ENCODE measurements around the gene HOXC5.

Gene HOXC5

GRCh38 chr12:54033980-54034784 lies 1.3 kb downstream of the HOXC5 start:
- peaks cover 14% of the 10 kb centered on the region for H3K27me3 ChIP-seq (ENCODE audit: control insufficient read depth, insufficient read depth, low read length)
- TF ChIP-seq, protein P1, sequence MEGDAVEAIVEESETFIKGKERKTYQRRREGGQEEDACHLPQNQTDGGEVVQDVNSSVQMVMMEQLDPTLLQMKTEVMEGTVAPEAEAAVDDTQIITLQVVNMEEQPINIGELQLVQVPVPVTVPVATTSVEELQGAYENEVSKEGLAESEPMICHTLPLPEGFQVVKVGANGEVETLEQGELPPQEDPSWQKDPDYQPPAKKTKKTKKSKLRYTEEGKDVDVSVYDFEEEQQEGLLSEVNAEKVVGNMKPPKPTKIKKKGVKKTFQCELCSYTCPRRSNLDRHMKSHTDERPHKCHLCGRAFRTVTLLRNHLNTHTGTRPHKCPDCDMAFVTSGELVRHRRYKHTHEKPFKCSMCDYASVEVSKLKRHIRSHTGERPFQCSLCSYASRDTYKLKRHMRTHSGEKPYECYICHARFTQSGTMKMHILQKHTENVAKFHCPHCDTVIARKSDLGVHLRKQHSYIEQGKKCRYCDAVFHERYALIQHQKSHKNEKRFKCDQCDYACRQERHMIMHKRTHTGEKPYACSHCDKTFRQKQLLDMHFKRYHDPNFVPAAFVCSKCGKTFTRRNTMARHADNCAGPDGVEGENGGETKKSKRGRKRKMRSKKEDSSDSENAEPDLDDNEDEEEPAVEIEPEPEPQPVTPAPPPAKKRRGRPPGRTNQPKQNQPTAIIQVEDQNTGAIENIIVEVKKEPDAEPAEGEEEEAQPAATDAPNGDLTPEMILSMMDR (IDR thresholded peaks at IDR 0.05), result no peak
- H3K9ac ChIP-seq, result no peak overlapping the region
- H3K27ac ChIP-seq, result no peak overlapping the region
- no peaks in the 10 kb centered on the region for H3K36me3 ChIP-seq (ENCODE audit: control insufficient read depth, insufficient read depth, low read length)
- no peaks in the 10 kb centered on the region for H3K79me2 ChIP-seq
- no peaks in the 10 kb centered on the region for H3K9me3 ChIP-seq (ENCODE audit: control insufficient read depth, low read length)
- H3K4me3 ChIP-seq (ENCODE audit: low read depth, low read length), result no peak overlapping the region
- no peaks in the 10 kb centered on the region for H3K4me1 ChIP-seq
- no peak overlapping the region for H2AFZ ChIP-seq
- no peak overlapping the region for H3K4me2 ChIP-seq (ENCODE audit: low read length)

GRCh38 chr12:54034785-54035310 lies 2.0 kb downstream of the HOXC5 start:
- TF ChIP-seq, protein P1 (IDR thresholded peaks at IDR 0.05), result no peak
- Histone ChIP-seq H3K4me2 (ENCODE audit: low read length) (no peak overlapping the region), H3K4me3 (ENCODE audit: low read depth, low read length) (no peak overlapping the region), H3K27me3 (ENCODE audit: control insufficient read depth, insufficient read depth, low read length) (peaks cover 14% of the 10 kb centered on the region), H3K79me2 (no peaks in the 10 kb centered on the region), H3K9ac (no peak overlapping the region), H3K27ac (no peak overlapping the region), H3K36me3 (ENCODE audit: control insufficient read depth, insufficient read depth, low read length) (no peaks in the 10 kb centered on the region), H2AFZ (no peak overlapping the region), H3K4me1 (no peaks in the 10 kb centered on the region), H3K9me3 (ENCODE audit: control insufficient read depth, low read length) (no peaks in the 10 kb centered on the region)

- Histone ChIP-seq H3K36me3 (ENCODE audit: control insufficient read depth, insufficient read depth, low read length) (no peaks in the 10 kb centered on the region), H3K4me1 (no peaks in the 10 kb centered on the region), H3K4me3 (ENCODE audit: low read depth, low read length) (no peak overlapping the region), H3K4me2 (ENCODE audit: low read length) (no peak overlapping the region), H3K9me3 (ENCODE audit: control insufficient read depth, low read length) (no peaks in the 10 kb centered on the region), H3K79me2 (no peaks in the 10 kb centered on the region), H3K9ac (no peak overlapping the region), H3K27me3 (ENCODE audit: control insufficient read depth, insufficient read depth, low read length) (peaks cover 14% of the 10 kb centered on the region), H2AFZ (no peak overlapping the region), H3K27ac (no peak overlapping the region)
- TF ChIP-seq, protein P1 (IDR thresholded peaks at IDR 0.05), result no peak
Observed at GRCh38 chr12:54035568-54036264, 2.9 kb downstream of the HOXC5 start.

- TF ChIP-seq, protein P1 (IDR thresholded peaks at IDR 0.05), result no peak
- Histone ChIP-seq H3K4me1 (no peaks in the 10 kb centered on the region), H3K27ac (no peak overlapping the region), H3K4me3 (ENCODE audit: low read depth, low read length) (no peak overlapping the region), H3K36me3 (ENCODE audit: control insufficient read depth, insufficient read depth, low read length) (no peaks in the 10 kb centered on the region), H3K9me3 (ENCODE audit: control insufficient read depth, low read length) (no peaks in the 10 kb centered on the region), H3K79me2 (no peaks in the 10 kb centered on the region), H3K4me2 (ENCODE audit: low read length) (no peak overlapping the region), H2AFZ (no peak overlapping the region), H3K27me3 (ENCODE audit: control insufficient read depth, insufficient read depth, low read length) (peaks cover 13% of the 10 kb centered on the region), H3K9ac (no peak overlapping the region)
Observed at GRCh38 chr12:54036620-54037359, 3.9 kb downstream of the HOXC5 start.

Data from parathyroid adenoma (tissue), 2 donors.